Stimulated activated naive CD8-positive, alpha-beta T cell treated with anti-CD3 and anti-CD28 coated beads, Interleukin-15, Interleukin-2, amounts not matched to agents 100 ng/mL and 50 ng/mL, for 24 hours (primary cell): ENCODE measurements around the gene RPL21.
A peak's percentile ranks its signal among the peaks of the same experiment; 100 is the strongest.
"Not testable (repeated sequence)": the region's sequence is repeated elsewhere in the genome, so short reads cannot be mapped to it uniquely, and the experiment has no call there.

Experiments
- H3K27ac Mint-ChIP-seq: one replicate; pipeline ENCODE4 v1.8.0; 2021; ENCODE audit warnings: mild to moderate bottlenecking, mixed read lengths
- H3K27me3 Mint-ChIP-seq: one replicate; pipeline ENCODE4 v1.8.0; 2021; ENCODE audit warnings: mixed read lengths
- H3K36me3 Mint-ChIP-seq: one replicate; pipeline ENCODE4 v1.8.0; 2021; ENCODE audit warnings: low read depth, mixed read lengths
- H3K4me1 Mint-ChIP-seq: one replicate; pipeline ENCODE4 v1.8.0; 2021; ENCODE audit warnings: low read depth, mixed read lengths
- H3K4me3 Mint-ChIP-seq: one replicate; pipeline ENCODE4 v1.8.0; 2021; ENCODE audit warnings: mild to moderate bottlenecking, mixed read lengths
- H3K9me3 Mint-ChIP-seq: one replicate; pipeline ENCODE4 v1.8.0; 2021; ENCODE audit warnings: mixed read lengths

RPL21 gene

DNA sequence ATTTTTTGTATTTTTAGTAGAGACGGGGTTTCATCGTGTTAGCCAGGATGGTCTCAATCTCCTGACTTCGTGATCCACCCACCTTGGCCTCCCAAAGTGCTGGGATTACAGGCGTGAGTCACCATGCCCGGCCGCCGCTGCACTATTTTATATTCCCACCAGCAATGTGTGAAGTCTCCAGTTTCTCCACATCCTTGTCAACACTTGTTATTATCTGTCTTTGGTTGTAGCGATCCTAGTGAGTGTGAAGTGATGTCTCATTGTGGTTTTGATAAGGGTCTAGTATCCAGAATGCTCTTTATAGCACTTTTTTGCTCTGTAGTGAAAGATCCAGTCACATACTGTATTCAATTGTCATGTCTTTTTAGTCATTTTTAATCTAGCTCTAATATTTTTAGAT, 40.6 kb downstream of the RPL21 start:
- H3K27ac Mint-ChIP-seq, H3K9me3 Mint-ChIP-seq: not testable (repeated sequence)

GRCh38 chr13:27293076-27293691, 41.8 kb downstream of the RPL21 start:
- H3K27me3 Mint-ChIP-seq, result no peaks in the 10 kb centered on the region
- no peaks in the 10 kb centered on the region for H3K9me3 Mint-ChIP-seq
- H3K4me1 Mint-ChIP-seq, result peaks cover 31% of the 10 kb centered on the region
- no peak overlapping the region for H3K4me3 Mint-ChIP-seq
- peak overlapping the region; percentile 8 for H3K27ac Mint-ChIP-seq
- H3K36me3 Mint-ChIP-seq, result no peaks in the 10 kb centered on the region

More for the DNA sequence above, 40.6 kb downstream of the RPL21 start:
- H3K4me3 Mint-ChIP-seq, H3K36me3 Mint-ChIP-seq, H3K27me3 Mint-ChIP-seq: not testable (repeated sequence)
- peaks cover 31% of the 10 kb centered on the region for H3K4me1 Mint-ChIP-seq

DNA sequence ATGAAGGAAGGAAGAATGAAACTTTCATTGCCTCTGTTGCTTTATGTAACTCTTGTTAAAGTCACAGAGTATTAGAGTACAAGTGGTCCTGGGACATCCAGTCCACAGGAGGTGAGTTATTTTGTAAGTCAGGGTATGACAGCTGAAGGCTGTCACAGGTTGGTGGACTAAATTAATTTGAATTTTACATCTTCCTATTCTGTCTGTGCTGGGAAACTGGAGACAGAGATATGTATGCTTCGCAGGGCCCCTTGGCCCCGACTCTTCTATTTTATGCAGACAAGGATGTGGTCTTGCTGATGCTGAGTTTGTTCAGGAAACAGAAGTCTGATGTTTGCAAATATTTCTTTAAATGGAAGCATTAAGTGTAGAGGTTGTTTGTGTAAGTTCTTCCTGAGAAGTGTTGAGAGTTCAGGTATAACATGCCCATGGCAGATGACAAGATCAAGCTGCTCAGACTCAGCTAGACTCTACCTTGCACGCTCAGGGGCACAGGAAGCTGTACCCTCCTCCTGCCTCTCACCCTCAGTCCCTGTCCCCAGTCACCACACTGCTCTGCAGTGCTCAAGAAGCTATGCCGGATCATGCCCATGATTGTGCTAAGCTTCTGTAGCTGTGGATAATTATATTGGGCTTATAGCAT, 42.6 kb downstream of the RPL21 start:
- H3K4me3 Mint-ChIP-seq, result no peak overlapping the region
- H3K27ac Mint-ChIP-seq, result no peak overlapping the region
- H3K9me3 Mint-ChIP-seq, result no peaks in the 10 kb centered on the region
- H3K4me1 Mint-ChIP-seq, result peaks cover 31% of the 10 kb centered on the region
- no peaks in the 10 kb centered on the region for H3K36me3 Mint-ChIP-seq
- no peaks in the 10 kb centered on the region for H3K27me3 Mint-ChIP-seq

GRCh38 chr13:27295096-27295495, 43.7 kb downstream of the RPL21 start:
- no peaks in the 10 kb centered on the region for H3K36me3 Mint-ChIP-seq
- no peaks in the 10 kb centered on the region for H3K27me3 Mint-ChIP-seq
- H3K27ac Mint-ChIP-seq, result no peak overlapping the region
- no peaks in the 10 kb centered on the region for H3K9me3 Mint-ChIP-seq
- no peak overlapping the region for H3K4me3 Mint-ChIP-seq
- peaks cover 31% of the 10 kb centered on the region for H3K4me1 Mint-ChIP-seq

GRCh38 chr13:27295660-27296059, 44.3 kb downstream of the RPL21 start:
- Mint-ChIP-seq H3K36me3 (no peaks in the 10 kb centered on the region), H3K9me3 (no peaks in the 10 kb centered on the region), H3K4me1 (peaks cover 31% of the 10 kb centered on the region), H3K4me3 (no peak overlapping the region), H3K27me3 (no peaks in the 10 kb centered on the region), H3K27ac (no peak overlapping the region)

DNA sequence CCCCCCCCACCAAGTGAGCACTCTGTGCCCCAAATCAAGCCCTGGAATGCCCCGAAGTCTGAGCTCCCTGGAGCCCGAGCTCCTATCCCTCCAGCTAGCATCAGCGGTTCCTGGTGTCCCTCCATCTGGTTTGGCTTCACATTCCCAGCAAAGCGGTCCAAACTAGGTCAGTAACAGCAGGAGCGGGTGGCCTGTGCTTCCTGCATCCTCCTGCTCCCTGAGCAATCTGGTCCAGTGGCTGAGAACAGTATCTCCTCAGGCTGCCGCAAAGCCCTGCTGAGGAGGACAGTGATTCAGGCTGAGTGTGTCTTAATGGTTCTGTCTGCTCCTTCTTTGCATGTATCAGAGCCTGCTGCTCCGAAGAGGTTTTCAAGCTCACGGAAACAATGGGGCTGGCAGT, 45.1 kb downstream of the RPL21 start:
- H3K4me3 Mint-ChIP-seq, result no peak overlapping the region
- no peak overlapping the region for H3K27ac Mint-ChIP-seq
- H3K36me3 Mint-ChIP-seq, result no peaks in the 10 kb centered on the region
- no peaks in the 10 kb centered on the region for H3K9me3 Mint-ChIP-seq
- peaks cover 31% of the 10 kb centered on the region for H3K4me1 Mint-ChIP-seq
- H3K27me3 Mint-ChIP-seq, result no peaks in the 10 kb centered on the region

- H3K9me3 Mint-ChIP-seq, result no peaks in the 10 kb centered on the region
- H3K27ac Mint-ChIP-seq, result no peak overlapping the region
- no peak overlapping the region for H3K4me3 Mint-ChIP-seq
- no peaks in the 10 kb centered on the region for H3K36me3 Mint-ChIP-seq
- peaks cover 30% of the 10 kb centered on the region for H3K4me1 Mint-ChIP-seq
- H3K27me3 Mint-ChIP-seq, result no peaks in the 10 kb centered on the region
Measured at GRCh38 chr13:27298849-27299248, 47.5 kb downstream of the RPL21 start.

DNA sequence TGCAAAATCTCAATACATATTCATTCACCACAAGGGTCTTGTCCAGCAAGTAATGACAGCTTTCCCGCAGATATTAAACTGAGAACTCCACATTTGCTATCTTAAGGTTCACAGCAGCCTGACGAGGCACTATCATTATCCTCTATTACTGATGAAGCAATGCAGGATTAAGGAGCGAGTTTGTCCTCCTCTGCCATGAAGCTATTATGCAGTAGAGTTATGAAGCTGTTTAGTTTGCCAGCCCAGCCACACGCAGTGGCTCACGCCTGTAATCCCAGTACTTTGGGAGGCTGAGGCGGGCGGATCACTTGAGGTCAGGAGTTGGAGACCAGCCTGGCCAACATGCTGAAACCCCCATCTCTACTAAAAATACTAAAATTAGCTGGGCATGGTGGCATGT, 49.0 kb downstream of the RPL21 start:
- H3K9me3 Mint-ChIP-seq, H3K36me3 Mint-ChIP-seq, H3K4me3 Mint-ChIP-seq, H3K27ac Mint-ChIP-seq, H3K27me3 Mint-ChIP-seq: not testable (repeated sequence)
- H3K4me1 Mint-ChIP-seq, result peaks cover 14% of the 10 kb centered on the region

- Mint-ChIP-seq H3K27ac (no peak overlapping the region), H3K9me3 (no peaks in the 10 kb centered on the region), H3K4me3 (no peak overlapping the region), H3K27me3 (no peaks in the 10 kb centered on the region), H3K36me3 (no peaks in the 10 kb centered on the region), H3K4me1 (peaks cover 14% of the 10 kb centered on the region)
Measured at GRCh38 chr13:27300941-27301586, 49.7 kb downstream of the RPL21 start.

DNA sequence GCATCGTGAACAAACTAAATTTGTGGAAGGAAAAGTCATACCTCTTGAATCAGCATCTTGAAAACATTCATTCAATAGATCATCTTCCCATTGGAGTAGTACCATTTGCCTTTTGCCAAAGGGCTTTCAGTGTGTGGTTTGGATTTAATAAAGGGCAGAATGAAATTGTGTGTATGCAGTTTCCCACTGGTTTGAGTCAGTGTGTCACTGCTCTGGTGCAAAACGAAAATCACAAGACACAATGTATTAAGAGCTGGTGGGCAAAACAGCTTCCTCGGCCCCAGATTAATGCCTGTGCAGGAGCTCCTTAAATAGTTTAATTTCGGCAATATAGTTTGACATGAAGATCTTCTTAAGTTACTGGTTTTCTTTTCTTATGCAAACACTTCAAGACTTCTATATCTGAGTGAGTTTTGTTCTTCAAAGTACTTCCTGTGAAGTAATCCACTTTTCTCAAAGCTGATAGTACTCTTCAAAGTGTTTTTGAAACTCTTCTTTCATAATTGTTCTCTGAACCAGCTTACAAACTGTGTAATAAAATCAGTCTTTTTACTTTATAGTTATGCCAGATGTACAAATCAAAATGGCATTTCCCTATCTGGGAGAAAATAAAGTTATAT, 51.4 kb downstream of the RPL21 start:
- no peaks in the 10 kb centered on the region for H3K27me3 Mint-ChIP-seq
- H3K4me3 Mint-ChIP-seq, result no peak overlapping the region
- no peaks in the 10 kb centered on the region for H3K36me3 Mint-ChIP-seq
- H3K27ac Mint-ChIP-seq, result peak overlapping the region; percentile 1
- no peaks in the 10 kb centered on the region for H3K9me3 Mint-ChIP-seq
- H3K4me1 Mint-ChIP-seq, result peaks cover 22% of the 10 kb centered on the region

GRCh38 chr13:27304099-27304498, 52.7 kb downstream of the RPL21 start:
- Mint-ChIP-seq H3K36me3 (no peaks in the 10 kb centered on the region), H3K4me1 (peaks cover 22% of the 10 kb centered on the region), H3K4me3 (no peak overlapping the region), H3K27me3 (no peaks in the 10 kb centered on the region), H3K9me3 (no peaks in the 10 kb centered on the region), H3K27ac (no peak overlapping the region)

GRCh38 chr13:27304611-27305010, 53.3 kb downstream of the RPL21 start:
- Mint-ChIP-seq H3K27ac (no peak overlapping the region), H3K36me3 (no peaks in the 10 kb centered on the region), H3K9me3 (no peaks in the 10 kb centered on the region), H3K4me3 (no peak overlapping the region), H3K27me3 (no peaks in the 10 kb centered on the region), H3K4me1 (peaks cover 22% of the 10 kb centered on the region)
